GM10248 (cell line): ENCODE data around the gene CLASP1.
A peak's percentile ranks its signal among the peaks of the same experiment; 100 is the strongest.
"Not testable (repeated sequence)": the region's sequence is repeated elsewhere in the genome, so short reads cannot be mapped to it uniquely, and the experiment has no call there.

Experiments
- CTCF ChIA-PET: fragments of 300-600 bp; sonication (Branson Sonifier 250); formaldehyde crosslinking; extraction: SDS; loops from one replicate; lab custom pipeline; 2021; ENCODE audit warnings: antibody characterized with exemption; lab: Yijun Ruan, JAX
- POLR2A ChIA-PET: fragments of 350-650 bp; sonication (Branson Sonifier 250); formaldehyde crosslinking; extraction: SDS; loops from one replicate; lab custom pipeline; 2020; ENCODE audit warnings: antibody characterized with exemption; lab: Yijun Ruan, JAX
- DNase-seq: peaks from one replicate; pipeline ENCODE4 v3.0.0; 2012; ENCODE audit errors: extremely low spot score
- CTCF ChIP-seq: IDR thresholded peaks from 2 replicates; pipeline ENCODE4 v1.5.1; 2012; ENCODE audit warnings: mild to moderate bottlenecking, low read depth; ENCODE audit errors: extremely low read depth, missing control alignments, control extremely low read depth

CLASP1 gene

GRCh38 chr2:121336528-121337294 lies 312.6 kb downstream of the CLASP1 start:
- no peak for DNase-seq
- POLR2A ChIA-PET: no interaction called here
- CTCF ChIA-PET: interaction anchor here (0.9 to 1.1 kb wide), 2 partner anchors 9 to 41 kb away, joined by 3 read pairs; no protein-coding TSS in a partner anchor
- no peak for TF ChIP-seq CTCF

DNA sequence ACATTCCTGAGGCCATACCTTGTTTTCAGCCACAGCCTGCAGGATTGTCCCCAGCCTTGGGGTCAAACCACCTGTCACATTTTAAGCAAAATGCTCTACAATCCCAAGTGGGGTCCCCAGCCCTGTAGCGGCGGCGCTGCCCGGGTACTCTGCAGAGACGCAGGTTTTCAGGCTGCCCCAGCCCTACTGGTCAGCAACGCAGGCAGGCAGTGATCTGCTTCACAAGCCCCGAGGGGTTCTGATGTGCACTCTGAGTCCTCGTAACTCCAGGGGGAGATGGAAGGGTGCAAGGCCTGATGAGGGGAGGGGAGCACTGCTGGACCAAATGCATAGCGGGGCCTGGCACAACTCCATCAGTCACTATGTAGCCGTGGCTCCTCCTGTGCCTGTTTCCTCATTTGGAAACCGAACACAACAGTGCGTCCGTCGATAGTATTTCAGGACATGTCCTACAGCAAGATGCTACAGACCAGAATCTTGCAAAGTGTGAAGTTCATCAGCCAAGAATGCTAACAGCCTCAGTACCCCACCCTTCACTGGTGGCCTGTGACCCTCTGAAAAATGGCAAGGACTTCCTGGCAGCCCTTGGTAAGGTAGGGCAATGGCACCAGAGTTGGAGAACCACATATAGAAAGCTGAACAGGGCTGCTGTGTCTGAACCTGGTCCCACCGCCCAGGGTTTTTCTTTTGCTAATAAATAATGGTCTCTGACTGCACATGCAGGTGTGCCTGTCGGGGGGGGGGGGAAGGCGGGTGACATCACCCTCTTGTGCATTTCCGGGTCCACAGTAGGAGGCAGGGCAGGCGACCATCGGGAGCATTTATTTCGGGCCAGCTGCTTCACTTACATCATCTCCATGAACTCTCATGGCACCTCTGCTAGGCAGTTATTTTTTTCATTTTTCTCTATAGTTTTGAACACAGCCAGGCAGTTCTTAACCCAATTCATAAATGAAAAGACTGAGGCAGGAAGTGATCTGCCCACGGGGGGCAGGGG lies 313.7 kb downstream of the CLASP1 start:
- TF ChIP-seq CTCF: no peak
- DNase-seq: peak; percentile 20
- ChIA-PET CTCF (interaction anchor here (0.9 to 1.9 kb wide), 2 partner anchors 21 to 40 kb away, joined by 3 to 6 read pairs; no protein-coding TSS in a partner anchor), POLR2A (no interaction called here)

DNA sequence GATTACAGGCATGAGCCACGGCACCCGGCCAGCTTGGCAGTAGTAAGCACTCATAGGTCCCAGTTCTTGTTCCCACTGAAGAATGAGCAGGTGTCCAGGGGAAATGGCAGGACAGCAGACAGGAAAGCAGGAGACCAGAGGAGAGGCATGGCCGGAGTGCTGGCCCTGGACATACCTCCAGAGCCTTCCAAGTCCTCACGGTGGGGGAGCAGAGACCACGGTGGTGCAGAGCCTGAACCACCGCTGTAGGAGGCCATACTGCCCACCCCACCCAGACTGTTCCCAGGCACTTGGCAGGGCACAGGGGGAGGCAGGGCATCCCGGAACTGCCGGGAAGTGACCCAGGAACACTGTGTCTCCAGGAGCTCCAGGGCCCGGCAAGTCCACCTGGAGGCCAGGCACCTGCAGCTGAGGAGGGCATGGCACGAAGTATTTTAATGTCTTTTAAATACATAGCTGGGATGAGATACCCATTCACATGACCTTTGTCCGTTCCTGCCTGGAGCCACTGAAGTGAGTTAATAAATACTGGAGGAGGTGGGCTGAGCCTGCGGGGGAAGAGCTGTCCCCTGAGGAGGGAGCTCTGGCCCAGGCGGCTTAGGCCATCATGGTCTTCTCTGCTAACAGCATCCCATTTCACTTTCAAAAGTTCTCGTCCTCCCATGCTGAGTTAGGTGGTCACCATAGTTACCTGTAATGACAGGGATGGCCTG lies 314.5 kb downstream of the CLASP1 start:
- DNase-seq: no peak
- no peak for TF ChIP-seq CTCF
- ChIA-PET CTCF (interaction anchor here (1.0 to 1.9 kb wide), 4 partner anchors 11 to 22 kb away, joined by 3 to 6 read pairs (median 4); no protein-coding TSS in a partner anchor), POLR2A (no interaction called here)

- ChIA-PET CTCF (interaction anchor here (1.0 to 1.9 kb wide), 4 partner anchors 10 to 22 kb away, joined by 3 to 6 read pairs (median 4); no protein-coding TSS in a partner anchor), POLR2A (no interaction called here)
- DNase-seq: peak; percentile 43
- no peak for TF ChIP-seq CTCF
Measured at GRCh38 chr2:121333834-121334558, 315.3 kb downstream of the CLASP1 start.

DNA sequence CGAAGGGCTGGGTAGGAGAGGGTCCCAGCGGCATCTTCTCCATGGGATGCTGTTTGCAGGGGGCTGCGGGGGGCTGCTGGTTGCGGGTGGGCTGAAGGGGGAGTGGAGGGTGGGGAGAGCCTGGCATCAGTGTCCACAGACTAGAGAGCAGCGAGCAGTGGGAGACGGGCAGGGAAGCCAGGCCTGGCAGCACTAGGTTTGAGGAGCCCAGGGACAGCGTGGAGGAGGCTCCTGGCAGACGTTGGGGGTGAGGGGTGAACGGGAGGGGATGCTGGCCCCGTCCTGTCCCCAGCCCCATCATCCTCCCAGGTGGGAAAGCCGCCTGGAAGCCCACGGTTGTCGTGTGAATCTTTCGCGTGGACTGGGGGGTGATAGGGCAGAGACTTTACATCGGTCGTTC lies 316.0 kb downstream of the CLASP1 start:
- POLR2A ChIA-PET: no interaction called here
- CTCF ChIA-PET: interaction anchor here (1.1 to 1.6 kb wide), 2 partner anchors 13 to 23 kb away, joined by 3 to 4 read pairs; no protein-coding TSS in a partner anchor
- no peak for DNase-seq
- no peak for TF ChIP-seq CTCF

DNA sequence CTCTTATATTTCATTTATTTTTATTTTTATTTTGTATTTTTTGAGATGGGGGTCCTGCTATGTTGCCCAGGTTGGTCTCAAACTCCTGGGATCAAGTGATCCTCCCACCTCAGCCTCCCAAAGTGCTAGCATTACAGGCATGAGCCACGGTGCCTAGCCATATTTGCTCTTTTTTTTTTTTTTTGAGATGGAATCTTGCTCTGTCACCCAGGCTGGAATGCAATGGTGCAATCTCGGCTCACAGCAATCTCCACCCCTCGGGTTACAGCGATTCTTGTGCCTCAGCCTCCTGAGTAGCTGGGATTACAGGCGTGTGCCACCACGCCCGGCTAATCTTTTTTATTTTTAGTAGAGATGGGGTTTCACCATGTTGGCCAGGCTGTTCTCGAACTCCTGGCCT lies 317.9 kb downstream of the CLASP1 start:
- POLR2A ChIA-PET, CTCF ChIA-PET, DNase-seq: not testable (repeated sequence)
